Measurements from ENCODE around the gene AGPAT3. TPM values are rescaled to one million over a fixed set of nuclear protein-coding genes. Genes with fewer than 3 reads are reported as not detected.

The AGPAT3 gene
- total RNA-seq, 1 donor from 2014 or later: 50.5 TPM

GRCh38 chr21:43871487-43871886 lies 6.5 kb downstream of the AGPAT3 start:
- no peak for TF ChIP-seq CTCF (IDR thresholded peaks at IDR 0.05; ENCODE audit: unreplicated experiment)
- peaks cover 19% of the 10 kb centered on the region for H3K4me1 Mint-ChIP-seq (ENCODE audit: low read depth)
- H3K27ac Mint-ChIP-seq: no peak overlapping the region
- no peak overlapping the region for H3K4me3 Mint-ChIP-seq (ENCODE audit: low read depth)
- no peak for DNase-seq (ENCODE audit: low spot score, unreplicated experiment)
- H3K9me3 Mint-ChIP-seq (ENCODE audit: low read depth): no peaks in the 10 kb centered on the region
- no peaks in the 10 kb centered on the region for H3K27me3 Mint-ChIP-seq
- H3K36me3 Mint-ChIP-seq (ENCODE audit: insufficient read depth): peaks cover 32% of the 10 kb centered on the region

GRCh38 chr21:43872531-43873197 lies 7.6 kb downstream of the AGPAT3 start:
- peaks cover 32% of the 10 kb centered on the region for H3K36me3 Mint-ChIP-seq (ENCODE audit: insufficient read depth)
- DNase-seq (ENCODE audit: low spot score, unreplicated experiment): no peak
- H3K4me1 Mint-ChIP-seq (ENCODE audit: low read depth): peaks cover 10% of the 10 kb centered on the region
- no peak for TF ChIP-seq CTCF (IDR thresholded peaks at IDR 0.05; ENCODE audit: unreplicated experiment)
- H3K4me3 Mint-ChIP-seq (ENCODE audit: low read depth): no peak overlapping the region
- H3K27ac Mint-ChIP-seq: no peak overlapping the region
- no peaks in the 10 kb centered on the region for H3K27me3 Mint-ChIP-seq
- H3K9me3 Mint-ChIP-seq (ENCODE audit: low read depth): no peaks in the 10 kb centered on the region

GRCh38 chr21:43873673-43874072 lies 8.7 kb downstream of the AGPAT3 start:
- DNase-seq (ENCODE audit: low spot score, unreplicated experiment): no peak
- Mint-ChIP-seq H3K9me3 (ENCODE audit: low read depth) (no peaks in the 10 kb centered on the region), H3K4me1 (ENCODE audit: low read depth) (peaks cover 7% of the 10 kb centered on the region), H3K27me3 (no peaks in the 10 kb centered on the region), H3K4me3 (ENCODE audit: low read depth) (no peak overlapping the region), H3K36me3 (ENCODE audit: insufficient read depth) (peaks cover 36% of the 10 kb centered on the region), H3K27ac (no peak overlapping the region)
- TF ChIP-seq CTCF (IDR thresholded peaks at IDR 0.05; ENCODE audit: unreplicated experiment): no peak

GRCh38 chr21:43874085-43874805 lies 9.2 kb downstream of the AGPAT3 start:
- no peak overlapping the region for H3K27ac Mint-ChIP-seq
- no peaks in the 10 kb centered on the region for H3K27me3 Mint-ChIP-seq
- DNase-seq (ENCODE audit: low spot score, unreplicated experiment): no peak
- H3K9me3 Mint-ChIP-seq (ENCODE audit: low read depth): no peaks in the 10 kb centered on the region
- H3K4me3 Mint-ChIP-seq (ENCODE audit: low read depth): no peak overlapping the region
- TF ChIP-seq CTCF (IDR thresholded peaks at IDR 0.05; ENCODE audit: unreplicated experiment): no peak
- H3K4me1 Mint-ChIP-seq (ENCODE audit: low read depth): peaks cover 2% of the 10 kb centered on the region
- peaks cover 32% of the 10 kb centered on the region for H3K36me3 Mint-ChIP-seq (ENCODE audit: insufficient read depth)

- H3K9me3 Mint-ChIP-seq (ENCODE audit: low read depth): no peaks in the 10 kb centered on the region
- no peak overlapping the region for H3K27ac Mint-ChIP-seq
- TF ChIP-seq CTCF (IDR thresholded peaks at IDR 0.05; ENCODE audit: unreplicated experiment): no peak
- H3K4me1 Mint-ChIP-seq (ENCODE audit: low read depth): peaks cover 2% of the 10 kb centered on the region
- H3K4me3 Mint-ChIP-seq (ENCODE audit: low read depth): no peak overlapping the region
- peaks cover 29% of the 10 kb centered on the region for H3K36me3 Mint-ChIP-seq (ENCODE audit: insufficient read depth)
- no peaks in the 10 kb centered on the region for H3K27me3 Mint-ChIP-seq
- DNase-seq (ENCODE audit: low spot score, unreplicated experiment): no peak
These were observed 11.6 kb downstream of the AGPAT3 start for GRCh38 chr21:43876605-43877004.
